ENCODE results near the gene MGMT. TPM values are rescaled to one million over a fixed set of nuclear protein-coding genes. Genes with fewer than 3 reads are reported as not detected.

The MGMT gene
- total and polyA plus RNA-seq, 2 donors (not counting 3 experiments of a cell fraction or from before 2014, with no cell fraction given), result 15.0 to 15.2 TPM

DNA sequence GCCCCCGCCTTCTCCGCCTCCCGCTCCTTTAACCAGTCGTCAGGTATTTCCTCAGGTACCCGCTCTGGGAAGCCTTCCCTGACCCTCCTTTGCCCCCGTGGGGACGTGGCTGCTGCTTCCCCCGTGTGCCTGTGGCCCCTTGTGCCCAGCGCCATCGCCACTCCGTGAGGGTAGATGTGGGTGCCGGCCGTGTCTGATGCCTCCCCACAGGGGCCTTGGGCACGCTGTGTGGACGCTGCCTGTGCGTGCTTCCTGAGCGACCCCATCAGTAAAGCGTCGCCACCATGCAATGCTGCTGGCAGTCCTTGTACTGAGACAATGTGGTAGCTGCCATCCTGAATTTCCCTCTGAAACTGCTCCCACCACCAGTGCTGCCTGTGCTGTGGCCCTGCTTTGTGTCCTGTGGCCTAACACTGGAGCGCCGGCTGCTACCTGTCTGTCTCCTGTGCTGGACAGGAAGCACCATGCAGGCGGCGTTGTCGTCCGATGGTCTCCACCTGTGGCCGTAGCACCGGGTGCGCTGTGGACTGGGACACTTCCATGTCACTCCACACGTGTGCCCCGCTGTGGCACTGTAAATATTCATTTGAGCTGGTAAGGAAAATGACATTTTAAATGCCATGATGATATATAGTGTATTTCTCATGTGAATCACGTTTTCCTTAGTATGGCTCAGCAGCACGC, 213.8 kb downstream of the MGMT start:
- ChIA-PET CTCF (no interaction called here), POLR2A (no interaction called here)
- H3K4me3 ChIP-seq (replicated peaks in 1 of 3; ENCODE audit: insufficient read depth in 1 of 3, low read depth in 1 of 3, low read length in 3 of 3), result no peak overlapping the region
- H3K4me2 ChIP-seq (ENCODE audit: insufficient read depth, low read length), result no peak overlapping the region
- dilution Hi-C loops (cut with MboI; ENCODE audit: extremely low pct_ligation_motif_present, low sequenced_read_pairs), result no loop called here
- DNase-seq (ENCODE audit: low read depth, low spot score), result no peak
- H2AFZ ChIP-seq (ENCODE audit: low read depth, low read length), result no peak overlapping the region
- intact Hi-C loops (cut with micrococcal nuclease), result no loop called here
- H3K27me3 ChIP-seq (ENCODE audit: control insufficient read depth in 2 of 2, insufficient read depth in 2 of 2, low read length in 2 of 2), result no peaks in the 10 kb centered on the region
- TF ChIP-seq EZH2 (IDR thresholded peaks at IDR 0.05; ENCODE audit: borderline replicate concordance, low read depth, low read length, severe bottlenecking) (no peak), MAX (IDR thresholded peaks at IDR 0.05; ENCODE audit: insufficient read depth, insufficient read length) (no peak), GATA2 (IDR thresholded peaks at IDR 0.05; ENCODE audit: insufficient read depth, insufficient read length, low read depth, low read length) (no peak), MYC (IDR thresholded peaks at IDR 0.05; ENCODE audit: low read depth, low read length) (no peak), POLR2A (IDR thresholded peaks at IDR 0.05; ENCODE audit: low read depth, low read length) (no peak), JUN (IDR thresholded peaks at IDR 0.05; ENCODE audit: borderline replicate concordance, insufficient read depth, insufficient read length, low read depth) (no peak)
- no peaks in the 10 kb centered on the region for H3K9me3 ChIP-seq (replicated peaks; ENCODE audit: control insufficient read depth, insufficient read depth, low read length)
- no peak overlapping the region for H3K9ac ChIP-seq (replicated peaks; ENCODE audit: extremely low read depth, insufficient read depth, low read length)
- no peaks in the 10 kb centered on the region for H3K36me3 ChIP-seq (ENCODE audit: control insufficient read depth in 2 of 2, extremely low read depth in 1 of 2, insufficient read depth in 2 of 2, low read length in 2 of 2)
- FAIRE-seq, result no peak
- BruUV-seq (replicated peaks), result no TSS peak
- no peaks in the 10 kb centered on the region for H3K4me1 ChIP-seq (ENCODE audit: control insufficient read depth, extremely low read depth, insufficient read depth, low read length)
- H4K20me1 ChIP-seq (replicated peaks; ENCODE audit: control insufficient read depth, extremely low read depth, insufficient read depth, low read length), result no peaks in the 10 kb centered on the region
- no peak overlapping the region for H3K27ac ChIP-seq (ENCODE audit: insufficient read depth, low read depth, low read length)
- H3K9me1 ChIP-seq (replicated peaks; ENCODE audit: control insufficient read depth, extremely low read depth, insufficient read depth, low read length), result no peaks in the 10 kb centered on the region
- no peaks in the 10 kb centered on the region for H3K79me2 ChIP-seq (ENCODE audit: control insufficient read depth, insufficient read depth, low read length)

DNA sequence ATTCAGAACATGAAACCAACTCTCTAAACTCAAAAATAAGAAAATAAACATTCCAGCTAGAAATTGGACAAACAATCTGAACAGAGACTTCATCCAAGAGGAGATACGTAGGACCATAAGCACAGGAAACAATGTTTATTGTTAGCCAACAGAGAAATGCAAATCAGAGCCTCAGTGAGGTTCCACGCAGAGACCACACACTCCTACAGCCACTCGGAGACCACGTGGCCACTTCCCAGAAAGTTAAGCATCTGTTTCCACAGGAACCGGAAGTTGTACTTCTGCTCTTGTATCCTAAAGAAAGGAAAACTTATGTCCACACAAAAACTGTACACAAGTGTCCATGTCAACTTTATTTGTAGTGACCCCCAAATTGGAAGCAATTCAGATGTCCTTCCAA, 214.8 kb downstream of the MGMT start:
- dilution Hi-C loops (cut with MboI; ENCODE audit: extremely low pct_ligation_motif_present, low sequenced_read_pairs) (no loop called here), intact Hi-C loops (cut with micrococcal nuclease) (no loop called here)
- POLR2A ChIA-PET, result no interaction called here
- Histone ChIP-seq H3K4me2 (ENCODE audit: insufficient read depth, low read length) (no peak overlapping the region), H3K4me1 (ENCODE audit: control insufficient read depth, extremely low read depth, insufficient read depth, low read length) (no peaks in the 10 kb centered on the region), H3K4me3 (replicated peaks in 1 of 3; ENCODE audit: insufficient read depth in 1 of 3, low read depth in 1 of 3, low read length in 3 of 3) (no peak overlapping the region), H3K9ac (replicated peaks; ENCODE audit: extremely low read depth, insufficient read depth, low read length) (no peak overlapping the region), H2AFZ (ENCODE audit: low read depth, low read length) (no peak overlapping the region), H4K20me1 (replicated peaks; ENCODE audit: control insufficient read depth, extremely low read depth, insufficient read depth, low read length) (no peaks in the 10 kb centered on the region), H3K27me3 (ENCODE audit: control insufficient read depth in 2 of 2, insufficient read depth in 2 of 2, low read length in 2 of 2) (no peaks in the 10 kb centered on the region), H3K9me1 (replicated peaks; ENCODE audit: control insufficient read depth, extremely low read depth, insufficient read depth, low read length) (no peaks in the 10 kb centered on the region), H3K36me3 (ENCODE audit: control insufficient read depth in 2 of 2, extremely low read depth in 1 of 2, insufficient read depth in 2 of 2, low read length in 2 of 2) (no peaks in the 10 kb centered on the region), H3K9me3 (replicated peaks; ENCODE audit: control insufficient read depth, insufficient read depth, low read length) (no peaks in the 10 kb centered on the region), H3K27ac (ENCODE audit: insufficient read depth, low read depth, low read length) (no peak overlapping the region), H3K79me2 (ENCODE audit: control insufficient read depth, insufficient read depth, low read length) (no peaks in the 10 kb centered on the region)
- DNase-seq (ENCODE audit: low read depth, low spot score), result no peak
- BruUV-seq (replicated peaks), result no TSS peak
- TF ChIP-seq GATA2 (IDR thresholded peaks at IDR 0.05; ENCODE audit: insufficient read depth, insufficient read length, low read depth, low read length) (no peak), POLR2A (IDR thresholded peaks at IDR 0.05; ENCODE audit: low read depth, low read length) (no peak), JUN (IDR thresholded peaks at IDR 0.05; ENCODE audit: borderline replicate concordance, insufficient read depth, insufficient read length, low read depth) (no peak), EZH2 (IDR thresholded peaks at IDR 0.05; ENCODE audit: borderline replicate concordance, low read depth, low read length, severe bottlenecking) (no peak), MYC (IDR thresholded peaks at IDR 0.05; ENCODE audit: low read depth, low read length) (no peak), MAX (IDR thresholded peaks at IDR 0.05; ENCODE audit: insufficient read depth, insufficient read length) (no peak), FOS (IDR thresholded peaks at IDR 0.05; ENCODE audit: borderline replicate concordance, insufficient read depth, low read length) (no peak), POLR2AphosphoS5 (IDR thresholded peaks at IDR 0.05; ENCODE audit: insufficient read depth, low read depth, low read length) (no peak)
- TF ChIP-seq, protein P1, sequence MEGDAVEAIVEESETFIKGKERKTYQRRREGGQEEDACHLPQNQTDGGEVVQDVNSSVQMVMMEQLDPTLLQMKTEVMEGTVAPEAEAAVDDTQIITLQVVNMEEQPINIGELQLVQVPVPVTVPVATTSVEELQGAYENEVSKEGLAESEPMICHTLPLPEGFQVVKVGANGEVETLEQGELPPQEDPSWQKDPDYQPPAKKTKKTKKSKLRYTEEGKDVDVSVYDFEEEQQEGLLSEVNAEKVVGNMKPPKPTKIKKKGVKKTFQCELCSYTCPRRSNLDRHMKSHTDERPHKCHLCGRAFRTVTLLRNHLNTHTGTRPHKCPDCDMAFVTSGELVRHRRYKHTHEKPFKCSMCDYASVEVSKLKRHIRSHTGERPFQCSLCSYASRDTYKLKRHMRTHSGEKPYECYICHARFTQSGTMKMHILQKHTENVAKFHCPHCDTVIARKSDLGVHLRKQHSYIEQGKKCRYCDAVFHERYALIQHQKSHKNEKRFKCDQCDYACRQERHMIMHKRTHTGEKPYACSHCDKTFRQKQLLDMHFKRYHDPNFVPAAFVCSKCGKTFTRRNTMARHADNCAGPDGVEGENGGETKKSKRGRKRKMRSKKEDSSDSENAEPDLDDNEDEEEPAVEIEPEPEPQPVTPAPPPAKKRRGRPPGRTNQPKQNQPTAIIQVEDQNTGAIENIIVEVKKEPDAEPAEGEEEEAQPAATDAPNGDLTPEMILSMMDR (IDR thresholded peaks at IDR 0.05; ENCODE audit: extremely low read depth in 1 of 2, insufficient read depth in 1 of 2, low read depth in 1 of 2, low read length in 2 of 2), result no peak
- FAIRE-seq, result no peak
- CTCF ChIA-PET, result no interaction called here
